GM23248 (cell line): ENCODE results near the gene ZDHHC3.

Source experiments
- EZH2 ChIP-seq: fragments of 200-600 bp; sonication (generic); IDR thresholded peaks from 2 replicates; pipeline ENCODE4 v1.6.1; 2018; ENCODE audit warnings: antibody characterized with exemption, mild to moderate bottlenecking; ENCODE audit not compliant: insufficient read depth, poor library complexity, severe bottlenecking
- EZH2phosphoT487 ChIP-seq: fragments of 200-600 bp; sonication (generic); IDR thresholded peaks from 2 replicates; pipeline ENCODE4 v1.6.1; 2018; ENCODE audit warnings: antibody characterized with exemption, moderate library complexity, mild to moderate bottlenecking, low read depth; ENCODE audit not compliant: insufficient read depth

DNA sequence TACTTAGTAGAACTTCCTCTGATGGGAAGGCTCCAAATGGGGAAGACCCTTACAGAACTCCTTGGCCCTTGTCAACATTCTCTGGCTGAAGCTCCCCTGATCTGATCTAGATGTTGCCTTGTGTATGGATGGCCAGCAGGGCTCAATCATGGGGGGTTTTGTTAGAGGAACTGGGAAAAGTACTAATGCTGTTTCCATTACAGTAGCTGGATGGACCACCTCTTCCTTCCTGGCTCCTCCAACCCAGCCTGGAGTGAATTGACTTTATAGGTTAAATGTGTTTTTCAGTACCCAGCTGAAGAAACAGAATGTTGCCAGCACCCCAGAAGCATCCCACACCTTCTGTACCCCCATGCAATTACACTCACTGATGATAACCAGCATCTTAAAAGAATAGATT, 27.4 kb upstream of the ZDHHC3 start:
- TF ChIP-seq EZH2: no peak
- no peak for TF ChIP-seq EZH2phosphoT487
